Activated naive CD4-positive, alpha-beta T cell treated with anti-CD3 and anti-CD28 coated beads, Interleukin-2, amount 50 U/mL, for 24 hours (primary cell): ENCODE measurements around the gene MARCHF2.

Experiments used
- H3K27ac Mint-ChIP-seq: one replicate; pipeline ENCODE4 v1.8.0; 2021; ENCODE audit warnings: mild to moderate bottlenecking, mixed read lengths
- H3K27me3 Mint-ChIP-seq: one replicate; pipeline ENCODE4 v1.8.0; 2021; ENCODE audit warnings: mixed read lengths
- H3K36me3 Mint-ChIP-seq: one replicate; pipeline ENCODE4 v1.8.0; 2021; ENCODE audit warnings: mixed read lengths
- H3K4me1 Mint-ChIP-seq: one replicate; pipeline ENCODE4 v1.8.0; 2021; ENCODE audit warnings: mixed read lengths
- H3K4me3 Mint-ChIP-seq: one replicate; pipeline ENCODE4 v1.8.0; 2021; ENCODE audit warnings: mild to moderate bottlenecking, mixed read lengths
- H3K9me3 Mint-ChIP-seq: one replicate; pipeline ENCODE4 v1.8.0; 2021; ENCODE audit warnings: mixed read lengths

MARCHF2 gene

DNA sequence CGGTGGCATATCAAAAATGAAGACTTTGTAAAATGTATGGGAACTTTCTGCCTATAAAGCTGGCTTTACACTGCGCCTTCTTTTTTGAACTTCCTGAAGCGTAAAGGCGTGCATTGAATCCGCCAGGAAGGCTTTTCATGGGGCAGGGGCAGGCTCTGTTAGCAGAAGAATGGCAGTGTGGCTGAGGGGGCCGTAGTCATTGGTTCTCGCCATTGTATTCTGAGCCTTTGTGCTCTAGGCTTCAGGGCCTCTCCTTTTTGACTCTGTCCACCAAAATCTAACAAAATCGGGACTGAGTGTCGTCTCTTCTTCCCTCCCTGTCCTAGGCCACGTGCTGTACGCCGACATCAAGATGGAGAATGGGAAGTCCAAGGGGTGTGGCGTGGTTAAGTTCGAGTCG is 75.3 kb downstream of the MARCHF2 start:
- Mint-ChIP-seq H3K27me3 (no peaks in the 10 kb centered on the region), H3K4me3 (no peak overlapping the region), H3K9me3 (no peaks in the 10 kb centered on the region), H3K4me1 (peaks cover 27% of the 10 kb centered on the region), H3K36me3 (no peaks in the 10 kb centered on the region), H3K27ac (peak overlapping the region; percentile 70)
